Occipital lobe (tissue), 2 donors: ENCODE measurements around the gene PXDC1. TPM values are rescaled to one million over a fixed set of nuclear protein-coding genes. Genes with fewer than 3 reads are reported as not detected.
"Not testable (repeated sequence)": the region's sequence is repeated elsewhere in the genome, so short reads cannot be mapped to it uniquely, and the experiment has no call there.

Experiments used
- DNase-seq: peaks from one replicate; lab custom pipeline; 2025; lab: John Stamatoyannopoulos, UW
- total RNA-seq: library from RNA; depleted of rRNA; stranded (reverse); fragments of >200 nt; gene quantifications from one replicate; pipeline ENCODE4 v1.2.3, GENCODE V29; 2014

PXDC1 gene
- total RNA-seq, 1 donor from 2014 or later: 11.1 TPM

GRCh38 chr6:3782876-3783832 lies 31.6 kb upstream of the PXDC1 start:
- DNase-seq: no peak

- DNase-seq: no peak
Observed at GRCh38 chr6:3781504-3781903, 30.0 kb upstream of the PXDC1 start.

- DNase-seq: no peak
Observed at GRCh38 chr6:3779574-3779849, 28.0 kb upstream of the PXDC1 start.

GRCh38 chr6:3778701-3779573 lies 27.4 kb upstream of the PXDC1 start:
- no peak for DNase-seq

GRCh38 chr6:3777730-3778461 lies 26.4 kb upstream of the PXDC1 start:
- no peak for DNase-seq

GRCh38 chr6:3776881-3777507 lies 25.5 kb upstream of the PXDC1 start:
- no peak for DNase-seq

GRCh38 chr6:3775847-3776246 lies 24.3 kb upstream of the PXDC1 start:
- DNase-seq: no peak

GRCh38 chr6:3775386-3775785 lies 23.9 kb upstream of the PXDC1 start:
- no peak for DNase-seq

- DNase-seq: no peak
Observed at GRCh38 chr6:3773678-3774298, 22.3 kb upstream of the PXDC1 start.

GRCh38 chr6:3772127-3772999 lies 20.9 kb upstream of the PXDC1 start:
- DNase-seq: not testable (repeated sequence)

- DNase-seq: no peak
Observed at GRCh38 chr6:3771407-3772011, 20.0 kb upstream of the PXDC1 start.

- no peak for DNase-seq
Observed at GRCh38 chr6:3770023-3770720, 18.7 kb upstream of the PXDC1 start.

- DNase-seq: no peak
Observed at GRCh38 chr6:3769610-3770009, 18.1 kb upstream of the PXDC1 start.

- DNase-seq: no peak
Observed at GRCh38 chr6:3768502-3768901, 17.0 kb upstream of the PXDC1 start.

GRCh38 chr6:3767483-3767882 lies 16.0 kb upstream of the PXDC1 start:
- not testable (repeated sequence) for DNase-seq

- DNase-seq: no peak
Observed at GRCh38 chr6:3766214-3766613, 14.7 kb upstream of the PXDC1 start.

- DNase-seq: no peak
Observed at GRCh38 chr6:3765415-3765814, 13.9 kb upstream of the PXDC1 start.

- no peak for DNase-seq
Observed at GRCh38 chr6:3764516-3765335, 13.2 kb upstream of the PXDC1 start.
